ENCODE results near the gene TADA2A.

TADA2A gene

DNA sequence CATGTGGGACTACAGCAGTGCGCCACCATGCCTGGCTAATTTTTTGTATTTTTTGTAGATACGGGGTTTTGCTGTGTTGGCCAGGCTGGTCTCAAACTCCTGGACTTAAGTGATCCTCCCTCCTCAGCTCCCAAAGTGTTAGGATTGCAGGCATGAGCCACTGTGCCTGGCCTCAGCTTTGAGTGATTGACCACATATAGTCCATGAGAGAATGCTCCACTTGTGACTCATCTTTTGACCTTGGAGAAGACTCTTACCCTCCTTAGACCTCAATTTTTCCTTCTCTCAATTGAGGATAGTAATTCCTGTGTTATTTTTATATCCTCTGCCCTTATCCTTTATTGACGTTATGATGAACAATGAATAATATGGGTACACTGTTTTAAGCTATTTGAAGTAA is 52.1 kb downstream of the TADA2A start:
- in situ Hi-C loops (cut with HindIII; ENCODE audit: low sequenced_read_pairs): no loop called here

GRCh38 chr17:37461668-37462067 is 55.0 kb downstream of the TADA2A start:
- in situ Hi-C loops (cut with HindIII; ENCODE audit: low sequenced_read_pairs): no loop called here

DNA sequence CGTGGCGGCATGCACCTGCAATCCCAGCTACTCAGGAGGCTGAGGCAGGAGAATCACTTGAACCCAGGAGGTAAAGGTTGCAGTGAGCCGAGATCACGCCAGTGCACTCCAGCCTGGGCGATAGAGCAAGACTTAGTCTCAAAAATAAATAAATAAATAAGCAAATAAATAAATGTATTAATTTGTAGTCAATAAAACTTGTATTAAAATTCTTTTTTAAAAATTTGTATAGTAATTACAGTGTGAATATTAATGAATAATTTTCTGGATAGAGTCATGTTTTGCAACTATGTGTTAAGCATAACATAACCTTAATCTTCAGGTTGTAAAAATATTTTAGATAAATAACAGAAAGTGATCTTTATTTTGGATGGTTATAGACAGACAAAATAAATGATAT is 55.8 kb downstream of the TADA2A start:
- in situ Hi-C loops (cut with HindIII; ENCODE audit: low sequenced_read_pairs): no loop called here

DNA sequence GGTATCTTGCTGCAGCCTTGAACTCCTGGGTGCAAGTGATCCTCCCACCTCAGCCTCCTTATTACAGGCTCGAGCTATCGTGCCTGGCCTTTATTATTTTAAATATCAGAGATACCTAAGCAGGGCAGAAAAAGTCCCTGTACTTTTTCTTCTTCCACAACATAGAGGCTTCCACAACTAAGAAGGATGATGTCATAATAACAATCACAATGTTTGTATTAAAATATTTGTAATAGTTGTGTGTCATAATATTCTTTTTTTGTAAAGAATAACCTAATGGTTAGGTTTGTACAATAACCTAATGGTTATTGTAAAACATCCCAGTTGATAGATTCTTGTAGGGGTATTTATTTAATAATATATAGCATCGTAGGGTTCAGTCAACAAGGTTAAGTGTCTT is 56.4 kb downstream of the TADA2A start:
- in situ Hi-C loops (cut with HindIII; ENCODE audit: low sequenced_read_pairs): no loop called here

GRCh38 chr17:37465069-37465616 is 58.5 kb downstream of the TADA2A start:
- in situ Hi-C loops (cut with HindIII; ENCODE audit: low sequenced_read_pairs): no loop called here

DNA sequence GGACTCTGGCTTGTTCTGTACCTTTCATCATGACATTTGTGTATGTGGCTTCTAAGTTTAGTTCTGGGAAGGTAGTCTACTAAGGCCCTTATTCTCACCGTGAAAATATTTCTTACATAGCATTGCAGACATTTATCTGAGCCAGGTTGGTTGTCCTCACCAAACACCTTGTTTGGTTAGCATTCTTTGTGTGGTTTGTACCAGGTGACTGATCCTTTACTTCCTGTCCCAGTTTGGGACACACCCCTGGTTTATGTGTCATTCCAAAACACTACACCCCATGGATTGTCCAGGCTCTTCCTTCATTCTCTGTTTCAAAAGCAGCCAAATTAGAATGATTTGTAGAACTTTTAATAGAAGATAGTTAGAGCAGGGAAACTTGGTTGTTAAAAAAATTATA is 59.8 kb downstream of the TADA2A start:
- in situ Hi-C loops (cut with HindIII; ENCODE audit: low sequenced_read_pairs): no loop called here

DNA sequence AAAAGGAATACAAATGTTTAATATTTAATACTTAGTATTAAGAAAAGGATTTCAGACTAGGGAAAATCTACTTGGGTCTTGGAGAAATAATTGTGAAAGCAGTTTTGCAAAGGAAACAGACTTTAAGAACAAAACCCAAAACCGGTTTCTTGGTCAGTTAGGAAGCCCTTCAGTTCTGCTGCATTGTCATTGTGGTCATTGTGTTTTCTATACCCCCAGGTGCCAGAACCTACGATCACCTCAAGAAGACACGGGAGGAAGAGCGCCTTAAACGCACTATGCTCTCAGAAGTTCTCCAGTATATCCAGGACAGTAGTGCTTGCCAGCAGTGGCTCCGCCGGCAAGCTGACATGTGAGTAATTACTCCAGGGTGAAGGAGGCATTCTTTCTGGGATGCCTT is 63.5 kb downstream of the TADA2A start:
- in situ Hi-C loops (cut with HindIII; ENCODE audit: low sequenced_read_pairs): no loop called here

GRCh38 chr17:37475731-37476420 is 69.2 kb downstream of the TADA2A start:
- in situ Hi-C loops (cut with HindIII; ENCODE audit: low sequenced_read_pairs): no loop called here

DNA sequence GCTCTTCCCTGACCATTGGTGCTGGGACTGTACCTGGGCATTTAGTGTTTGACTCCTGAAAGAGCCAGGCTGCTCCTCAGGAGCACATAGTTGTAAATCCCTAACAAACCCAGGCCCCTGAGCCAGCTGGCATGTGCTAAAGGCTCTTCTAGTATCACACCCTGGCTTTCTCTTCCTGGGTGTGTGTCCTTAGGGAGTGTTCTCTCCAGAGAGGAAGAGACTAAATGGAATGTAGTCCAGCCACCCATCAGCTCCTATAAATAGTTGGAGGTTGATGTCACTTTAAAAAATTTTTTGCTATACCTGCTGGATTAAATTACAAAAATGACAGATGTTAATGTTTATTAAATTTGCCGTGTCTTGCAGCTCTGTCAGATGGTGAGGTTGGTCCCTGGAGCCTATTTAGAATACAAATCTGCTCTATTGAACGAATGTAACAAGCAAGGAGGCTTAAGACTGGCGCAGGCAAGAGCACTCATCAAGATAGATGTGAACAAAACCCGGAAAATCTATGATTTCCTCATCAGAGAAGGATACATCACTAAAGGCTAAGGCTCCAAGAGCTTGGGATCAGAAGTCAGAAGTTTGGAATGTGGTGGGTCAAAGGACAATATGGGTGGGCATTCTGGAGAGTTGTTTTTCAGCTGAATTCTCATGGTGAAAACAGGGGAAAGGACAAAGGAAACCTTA is 69.9 kb downstream of the TADA2A start:
- in situ Hi-C loops (cut with HindIII; ENCODE audit: low sequenced_read_pairs): no loop called here

DNA sequence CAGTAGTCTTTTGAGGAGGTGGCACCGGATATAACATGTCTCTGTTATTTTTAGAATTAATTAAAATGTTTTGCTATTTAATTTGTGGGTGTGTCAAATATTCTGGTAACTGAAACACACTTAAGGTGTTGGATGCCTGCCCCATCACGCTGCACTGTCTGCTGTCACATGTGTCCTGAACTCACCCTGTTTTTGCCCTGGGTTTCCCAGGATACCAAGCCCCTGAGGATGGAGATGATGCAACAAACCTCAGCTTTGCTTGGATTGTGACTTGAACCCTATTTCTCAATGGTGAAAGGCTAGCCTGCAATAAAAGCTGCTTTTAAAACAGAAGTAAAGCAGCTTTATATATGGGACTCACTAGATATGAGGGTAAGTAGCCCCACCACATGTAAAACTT is 71.5 kb downstream of the TADA2A start:
- in situ Hi-C loops (cut with HindIII; ENCODE audit: low sequenced_read_pairs): no loop called here

DNA sequence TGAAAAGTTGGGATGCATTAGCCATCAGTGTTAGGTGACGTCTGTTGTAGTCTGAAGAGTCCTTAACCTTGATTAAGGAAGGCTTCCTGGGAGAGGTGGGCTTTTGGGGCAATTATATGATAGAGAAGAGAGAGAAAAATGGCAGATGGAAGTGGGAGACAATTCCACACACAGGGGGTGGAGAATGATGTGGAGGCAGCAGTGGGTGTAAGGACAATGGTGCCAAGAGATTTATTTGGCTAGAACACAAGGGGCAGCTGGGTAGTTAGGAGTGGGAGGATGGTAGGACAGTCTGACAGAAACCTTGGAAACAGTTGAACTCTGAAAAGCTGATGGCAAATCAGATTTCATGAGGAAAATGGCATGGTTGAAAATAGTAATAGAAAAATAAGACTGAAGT is 72.3 kb downstream of the TADA2A start:
- in situ Hi-C loops (cut with HindIII; ENCODE audit: low sequenced_read_pairs): no loop called here

DNA sequence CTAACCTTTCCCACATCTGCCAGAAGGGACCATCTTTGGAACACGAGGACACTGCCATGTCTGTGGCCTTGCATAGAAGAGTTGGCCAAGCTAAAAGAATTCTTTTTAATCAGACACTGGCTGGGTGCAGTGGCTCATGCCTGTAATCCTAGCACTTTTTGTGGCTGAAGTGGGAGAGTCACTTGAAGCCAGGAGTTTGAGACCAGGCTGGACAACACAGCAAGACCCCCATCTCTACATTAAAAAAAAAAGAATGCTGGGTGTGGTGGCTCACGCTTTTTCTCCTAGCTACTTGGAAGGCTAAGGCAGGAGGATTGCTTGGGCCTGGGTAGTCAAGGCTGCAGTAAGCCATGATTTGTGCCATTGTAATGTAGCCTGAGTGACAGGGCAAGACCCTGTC is 73.7 kb downstream of the TADA2A start:
- in situ Hi-C loops (cut with HindIII; ENCODE audit: low sequenced_read_pairs): no loop called here

DNA sequence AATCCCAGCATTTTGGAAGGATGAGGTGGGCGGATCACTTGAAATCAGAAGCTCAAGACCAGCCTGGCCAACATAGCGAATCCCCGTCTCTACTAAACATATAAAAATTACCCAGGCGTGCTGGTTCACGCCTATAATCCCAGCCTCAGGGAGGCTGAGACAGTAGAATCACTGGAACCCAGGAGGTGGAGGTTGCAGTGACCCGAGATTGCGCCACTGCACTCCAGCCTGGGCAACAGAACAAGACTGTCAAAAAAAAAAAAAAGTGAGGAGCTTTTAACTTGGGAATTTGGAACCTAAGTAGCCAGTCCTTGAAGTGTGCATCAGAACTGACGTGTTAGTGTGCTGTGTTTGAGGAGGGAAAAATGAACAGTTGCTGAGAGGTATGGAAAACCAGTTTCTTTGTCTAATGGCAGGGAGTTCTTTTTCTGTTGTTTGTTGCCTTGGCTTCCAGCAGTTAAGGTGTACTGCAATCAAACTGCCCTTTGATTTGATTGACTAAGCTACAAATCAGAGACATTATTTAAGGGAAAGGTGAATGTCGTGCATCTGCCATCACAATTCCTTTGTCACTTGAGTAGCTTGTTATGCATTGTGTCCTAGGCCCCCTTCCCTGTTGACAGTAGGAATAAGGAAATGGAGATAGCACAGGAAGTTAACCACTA is 74.4 kb downstream of the TADA2A start:
- in situ Hi-C loops (cut with HindIII; ENCODE audit: low sequenced_read_pairs): no loop called here

GRCh38 chr17:37483311-37484039 is 76.8 kb downstream of the TADA2A start:
- in situ Hi-C loops (cut with HindIII; ENCODE audit: low sequenced_read_pairs): no loop called here

DNA sequence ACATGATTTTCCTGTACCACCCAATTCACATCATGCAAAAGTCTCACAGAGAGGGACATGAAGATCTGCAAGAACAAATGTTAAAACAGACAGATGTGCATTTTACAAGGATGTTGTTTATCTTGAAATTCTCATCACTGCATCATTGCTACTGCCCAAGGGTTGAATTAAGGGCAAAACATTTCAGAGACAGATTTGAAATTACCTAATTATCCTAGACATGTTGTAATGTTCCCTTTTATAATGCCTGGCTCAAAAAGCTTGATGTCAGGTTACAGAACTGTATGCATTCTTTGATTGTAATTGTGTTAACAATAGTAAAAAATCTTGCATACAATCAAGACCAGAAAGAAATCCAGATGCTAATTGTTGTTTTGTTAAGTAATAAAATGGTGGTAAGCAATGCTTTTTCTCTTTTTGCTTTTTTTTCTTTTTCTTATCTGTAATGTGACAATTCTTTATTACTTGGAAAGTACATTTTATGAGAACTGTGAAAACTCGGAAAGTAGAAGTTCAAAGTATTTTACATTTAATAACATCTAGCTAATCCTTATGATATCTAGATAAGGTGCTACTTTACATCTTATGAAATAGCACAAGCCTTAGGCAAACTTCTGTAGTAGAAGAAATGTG is 79.4 kb downstream of the TADA2A start:
- in situ Hi-C loops (cut with HindIII; ENCODE audit: low sequenced_read_pairs): no loop called here

DNA sequence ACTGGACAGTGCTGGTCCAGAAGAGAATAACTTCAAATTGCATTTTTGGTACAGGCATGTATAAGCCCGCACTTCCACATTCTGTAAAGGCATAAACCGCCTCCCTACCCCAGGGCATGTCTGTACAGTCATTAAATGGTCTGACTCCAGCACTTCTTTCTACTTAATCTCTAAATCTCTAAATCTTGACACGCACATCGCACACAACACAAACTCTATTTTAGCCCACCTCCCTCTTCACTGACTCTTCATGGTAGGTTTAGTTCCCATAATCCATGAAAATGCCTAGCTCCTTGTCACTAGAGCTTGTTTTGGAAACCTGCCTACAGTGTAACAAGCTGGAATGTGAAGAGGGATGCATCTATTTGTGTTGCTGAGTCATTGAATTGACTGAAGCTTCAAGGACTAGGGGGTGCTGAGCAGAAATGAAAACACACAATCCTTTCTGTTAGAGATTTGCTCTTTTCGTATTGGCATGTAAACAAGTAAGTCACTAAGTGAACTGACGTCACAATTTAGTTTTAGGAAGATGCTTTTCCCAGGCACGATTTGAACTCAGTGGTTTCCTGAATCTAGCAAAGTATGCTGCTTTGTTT is 81.4 kb downstream of the TADA2A start:
- in situ Hi-C loops (cut with HindIII; ENCODE audit: low sequenced_read_pairs): no loop called here

GRCh38 chr17:37488607-37489196 is 82.0 kb downstream of the TADA2A start:
- in situ Hi-C loops (cut with HindIII; ENCODE audit: low sequenced_read_pairs): no loop called here

DNA sequence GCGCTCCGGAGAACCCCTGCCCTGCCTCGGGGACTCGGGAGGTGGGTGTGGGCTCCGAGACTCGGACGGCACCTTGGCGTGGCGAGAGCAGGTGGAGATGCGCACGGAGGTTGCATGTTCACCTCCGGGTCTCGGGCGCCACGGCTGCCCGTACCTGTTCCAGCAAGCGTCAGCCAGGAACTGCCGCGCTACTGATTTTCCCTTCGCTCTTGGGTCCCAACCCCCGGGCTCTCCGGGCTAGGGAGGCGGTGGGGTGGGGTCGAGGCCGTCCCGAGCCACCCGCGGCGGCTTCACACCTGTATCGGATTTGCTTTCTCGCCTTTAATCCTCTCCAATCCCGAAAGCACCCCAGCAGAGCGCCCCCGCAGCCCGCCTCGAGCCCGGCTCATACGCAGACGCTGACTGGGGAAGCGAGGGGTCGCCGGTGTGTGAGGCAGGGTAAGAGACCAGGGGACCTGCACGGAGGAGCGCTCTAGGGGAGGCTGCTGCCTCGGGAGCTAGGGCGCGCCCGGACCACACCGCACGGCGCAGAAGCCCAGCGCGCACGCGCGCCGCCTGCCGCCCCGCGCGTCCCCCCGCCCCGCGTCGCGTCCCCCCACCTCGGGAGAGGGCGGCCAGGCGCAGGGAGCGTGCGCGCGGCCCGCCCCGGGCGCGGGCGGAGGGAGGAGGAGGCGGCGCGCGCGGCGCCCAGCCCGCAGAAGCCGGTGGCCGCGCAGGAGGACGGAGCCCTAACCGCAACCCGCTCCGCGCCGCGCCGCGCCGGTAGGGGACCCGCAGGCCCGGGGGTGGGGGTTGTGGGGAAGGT is 82.7 kb downstream of the TADA2A start, which contains the start of gene DUSP14:
Gene DUSP14, plus strand, starts transcription at position 695 of the 805 bp plus-strand sequence. CDS start 22,382 bp downstream, outside the sequence.
- in situ Hi-C loops (cut with HindIII; ENCODE audit: low sequenced_read_pairs): no loop called here

GRCh38 chr17:37490022-37490587 is 83.4 kb downstream of the TADA2A start:
- in situ Hi-C loops (cut with HindIII; ENCODE audit: low sequenced_read_pairs): no loop called here

Data from endothelial cell of hepatic sinusoid (primary cell).